Measurements from ENCODE around the gene SPAG17. TPM values are rescaled to one million over a fixed set of nuclear protein-coding genes. Genes with fewer than 3 reads are reported as not detected.

Gene SPAG17
- total and polyA plus RNA-seq, 2 of the 4 experiments (the other 2 are of a cell fraction), result 0.10 TPM; not detected in 1

DNA sequence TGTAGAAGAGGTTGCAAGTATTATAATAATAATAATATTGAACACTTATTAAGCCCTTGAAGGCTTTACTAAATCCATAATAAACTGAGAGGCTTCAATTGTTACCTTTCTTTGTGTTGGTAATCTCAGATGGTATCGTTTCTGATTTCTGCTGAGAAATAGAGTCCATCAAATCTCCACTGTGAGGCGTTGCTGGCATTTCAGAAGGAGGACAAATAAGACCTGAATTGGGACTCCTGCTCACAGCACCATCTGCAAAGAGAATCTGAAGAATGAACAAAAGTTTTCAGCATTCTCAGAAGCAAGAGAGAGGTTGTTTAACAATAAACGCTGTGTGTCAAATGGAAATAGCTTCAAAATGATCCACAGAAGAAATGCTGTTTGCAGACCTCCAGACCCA lies 161.8 kb downstream of the SPAG17 start:
- Histone ChIP-seq H3K23ac (ENCODE audit: low read depth, low read length) (no peak overlapping the region), H2AK9ac (replicated peaks; ENCODE audit: low read depth, low read length, poor library complexity) (no peak overlapping the region), H3K9ac (ENCODE audit: low read depth, low read length) (no peak overlapping the region), H4K91ac (ENCODE audit: insufficient read depth, low read depth, low read length) (no peak overlapping the region), H2BK15ac (ENCODE audit: low read depth, low read length) (no peak overlapping the region), H3K9me3 (ENCODE audit: control insufficient read depth, insufficient read depth, low read length) (no peaks in the 10 kb centered on the region), H3K18ac (ENCODE audit: low read depth, low read length) (no peak overlapping the region), H3K4me2 (ENCODE audit: low read depth, low read length) (no peak overlapping the region), H3K4me1 (ENCODE audit: control insufficient read depth, insufficient read depth, low read length) (no peaks in the 10 kb centered on the region), H2AFZ (replicated peaks; ENCODE audit: low read length, poor library complexity) (no peak overlapping the region), H3K36me3 (ENCODE audit: control insufficient read depth, insufficient read depth, low read length) (no peaks in the 10 kb centered on the region), H3K4me3 (ENCODE audit: insufficient read depth, low read depth, low read length) (no peak overlapping the region), H3K56ac (ENCODE audit: extremely low read depth, insufficient read depth, low read length) (no peak overlapping the region), H2AK5ac (ENCODE audit: low read depth, low read length) (no peak overlapping the region), H3K4ac (ENCODE audit: low read depth, low read length) (no peak overlapping the region), H2BK20ac (ENCODE audit: low read depth, low read length) (no peak overlapping the region), H3K79me1 (ENCODE audit: low read depth in 1 of 2, low read length in 2 of 2) (no peaks in the 10 kb centered on the region), H2BK5ac (ENCODE audit: low read depth, low read length, poor library complexity, severe bottlenecking) (no peak overlapping the region), H4K5ac (ENCODE audit: low read depth, low read length) (no peak overlapping the region), H2BK120ac (ENCODE audit: low read depth, low read length) (no peak overlapping the region), H3K27ac (ENCODE audit: insufficient read depth, low read length) (no peak overlapping the region), H3K27me3 (ENCODE audit: control insufficient read depth, insufficient read depth, low read length) (peaks cover 1% of the 10 kb centered on the region; the same call in 1 of the 2 replicates), H4K20me1 (ENCODE audit: insufficient read depth, low read length) (no peaks in the 10 kb centered on the region), H4K8ac (ENCODE audit: low read depth in 2 of 2, low read length in 2 of 2) (no peak overlapping the region), H3K9me1 (ENCODE audit: insufficient read depth, low read length) (no peaks in the 10 kb centered on the region), H3K14ac (replicated peaks; ENCODE audit: low read depth, low read length) (no peak overlapping the region)
- no peak for TF ChIP-seq CEBPB (IDR thresholded peaks at IDR 0.05; ENCODE audit: low read depth, low read length)
- TF ChIP-seq BHLHE40 (IDR thresholded peaks at IDR 0.05; ENCODE audit: low read depth, low read length), result no peak
- TF ChIP-seq FOS (IDR thresholded peaks at IDR 0.05; ENCODE audit: low read depth, low read length), result no peak
- TF ChIP-seq, protein P1, sequence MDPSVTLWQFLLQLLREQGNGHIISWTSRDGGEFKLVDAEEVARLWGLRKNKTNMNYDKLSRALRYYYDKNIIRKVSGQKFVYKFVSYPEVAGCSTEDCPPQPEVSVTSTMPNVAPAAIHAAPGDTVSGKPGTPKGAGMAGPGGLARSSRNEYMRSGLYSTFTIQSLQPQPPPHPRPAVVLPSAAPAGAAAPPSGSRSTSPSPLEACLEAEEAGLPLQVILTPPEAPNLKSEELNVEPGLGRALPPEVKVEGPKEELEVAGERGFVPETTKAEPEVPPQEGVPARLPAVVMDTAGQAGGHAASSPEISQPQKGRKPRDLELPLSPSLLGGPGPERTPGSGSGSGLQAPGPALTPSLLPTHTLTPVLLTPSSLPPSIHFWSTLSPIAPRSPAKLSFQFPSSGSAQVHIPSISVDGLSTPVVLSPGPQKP (IDR thresholded peaks at IDR 0.05; ENCODE audit: borderline replicate concordance, low read depth, low read length), result no peak
- no peak for TF ChIP-seq NFE2L2 (IDR thresholded peaks at IDR 0.05; ENCODE audit: low read depth, low read length)
- TF ChIP-seq, protein P2, sequence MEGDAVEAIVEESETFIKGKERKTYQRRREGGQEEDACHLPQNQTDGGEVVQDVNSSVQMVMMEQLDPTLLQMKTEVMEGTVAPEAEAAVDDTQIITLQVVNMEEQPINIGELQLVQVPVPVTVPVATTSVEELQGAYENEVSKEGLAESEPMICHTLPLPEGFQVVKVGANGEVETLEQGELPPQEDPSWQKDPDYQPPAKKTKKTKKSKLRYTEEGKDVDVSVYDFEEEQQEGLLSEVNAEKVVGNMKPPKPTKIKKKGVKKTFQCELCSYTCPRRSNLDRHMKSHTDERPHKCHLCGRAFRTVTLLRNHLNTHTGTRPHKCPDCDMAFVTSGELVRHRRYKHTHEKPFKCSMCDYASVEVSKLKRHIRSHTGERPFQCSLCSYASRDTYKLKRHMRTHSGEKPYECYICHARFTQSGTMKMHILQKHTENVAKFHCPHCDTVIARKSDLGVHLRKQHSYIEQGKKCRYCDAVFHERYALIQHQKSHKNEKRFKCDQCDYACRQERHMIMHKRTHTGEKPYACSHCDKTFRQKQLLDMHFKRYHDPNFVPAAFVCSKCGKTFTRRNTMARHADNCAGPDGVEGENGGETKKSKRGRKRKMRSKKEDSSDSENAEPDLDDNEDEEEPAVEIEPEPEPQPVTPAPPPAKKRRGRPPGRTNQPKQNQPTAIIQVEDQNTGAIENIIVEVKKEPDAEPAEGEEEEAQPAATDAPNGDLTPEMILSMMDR (conservative IDR thresholded peaks at IDR 0.05; ENCODE audit: low read depth, low read length), result no peak
- TF ChIP-seq POLR2A (IDR thresholded peaks at IDR 0.05; ENCODE audit: low read depth, low read length), result no peak
- BruUV-seq (replicated peaks), result no TSS peak
- WGBS, 2 experiments (ENCODE audit: extremely low coverage in 2 of 2, insufficient read length in 1 of 2), result no CpG with 5 or more reads among the region's 3 CpGs
- DNase-seq (no peak), ATAC-seq (ENCODE audit: low read depth) (no peak)
- intact Hi-C loops (cut with micrococcal nuclease) (no loop called here), in situ Hi-C loops (cut with MboI; ENCODE audit: low sequenced_read_pairs) (no loop called here), dilution Hi-C loops (cut with HindIII; ENCODE audit: low sequenced_read_pairs, unreplicated experiment) (no loop called here)
- ChIA-PET CTCF (no interaction called here), POLR2A (ENCODE audit: unreplicated experiment) (no interaction called here)

Measured in IMR-90 (cell line).